Left lobe of liver (tissue), 2 donors: Measurements from ENCODE around the gene CLRN1. TPM values are rescaled to one million over a fixed set of nuclear protein-coding genes. Genes with fewer than 3 reads are reported as not detected.

Experiments
- ATAC-seq: fragments of 200-7000 bp; cut with Tn5 transposase; one replicate; pipeline ENCODE4 v1.9.1; 2020; ENCODE audit warnings: mild to moderate bottlenecking, moderate library complexity
- DNase-seq: peaks from one replicate; pipeline ENCODE4 v3.0.0-alpha.2; 2020; ENCODE audit warnings: low spot score
- total RNA-seq: library from RNA; stranded (reverse); gene quantifications from one replicate; pipeline ENCODE4 v1.2.1, GENCODE V29; 2021
- donor health status: DM: no; HTN: no; CAD: no; lungs with moderate emphysema.
- donor health status: DM: no; HTN: yes; CAD: no.

CLRN1 gene
- total RNA-seq, 1 donor from 2014 or later, result not detected

DNA sequence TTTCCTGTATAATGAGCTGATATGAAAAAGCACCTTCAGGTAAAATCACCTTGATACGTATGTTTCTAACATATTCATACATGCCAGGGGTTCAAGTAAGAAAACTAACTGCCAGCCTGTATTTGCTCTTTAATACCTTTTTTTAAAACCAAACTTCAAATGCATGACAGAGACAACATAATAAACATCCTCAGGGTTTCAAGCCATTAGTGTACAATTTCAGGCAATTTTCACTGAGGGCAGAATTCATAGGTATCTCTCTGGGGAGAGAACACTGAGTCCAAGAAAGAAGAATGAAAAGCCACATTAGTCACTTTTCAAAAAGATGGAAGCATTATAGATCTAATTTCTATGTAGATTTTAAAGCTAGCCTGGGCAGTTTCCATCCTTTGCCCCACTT is 94.2 kb downstream of the CLRN1 start:
- DNase-seq, result no peak
- ATAC-seq, result no peak

DNA sequence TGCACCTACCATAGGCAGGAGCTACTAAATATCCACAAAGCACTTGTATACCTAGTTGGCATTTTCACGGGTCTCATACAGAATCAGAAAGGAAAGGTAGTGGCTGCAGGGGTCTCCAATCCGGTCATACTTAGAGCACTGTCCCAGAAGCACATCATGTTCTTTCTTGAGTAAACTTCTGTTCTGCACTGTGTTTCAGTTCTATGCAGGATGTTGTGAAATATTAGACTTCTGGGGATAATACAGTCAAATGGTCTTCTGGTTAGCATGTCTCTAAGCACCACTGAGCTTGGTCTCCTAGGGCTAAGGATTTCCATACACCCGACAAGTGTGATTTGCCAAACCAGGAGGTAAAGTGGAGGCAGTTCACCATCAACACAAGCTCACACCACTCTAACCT is 95.2 kb downstream of the CLRN1 start:
- DNase-seq (no peak), ATAC-seq (no peak)

DNA sequence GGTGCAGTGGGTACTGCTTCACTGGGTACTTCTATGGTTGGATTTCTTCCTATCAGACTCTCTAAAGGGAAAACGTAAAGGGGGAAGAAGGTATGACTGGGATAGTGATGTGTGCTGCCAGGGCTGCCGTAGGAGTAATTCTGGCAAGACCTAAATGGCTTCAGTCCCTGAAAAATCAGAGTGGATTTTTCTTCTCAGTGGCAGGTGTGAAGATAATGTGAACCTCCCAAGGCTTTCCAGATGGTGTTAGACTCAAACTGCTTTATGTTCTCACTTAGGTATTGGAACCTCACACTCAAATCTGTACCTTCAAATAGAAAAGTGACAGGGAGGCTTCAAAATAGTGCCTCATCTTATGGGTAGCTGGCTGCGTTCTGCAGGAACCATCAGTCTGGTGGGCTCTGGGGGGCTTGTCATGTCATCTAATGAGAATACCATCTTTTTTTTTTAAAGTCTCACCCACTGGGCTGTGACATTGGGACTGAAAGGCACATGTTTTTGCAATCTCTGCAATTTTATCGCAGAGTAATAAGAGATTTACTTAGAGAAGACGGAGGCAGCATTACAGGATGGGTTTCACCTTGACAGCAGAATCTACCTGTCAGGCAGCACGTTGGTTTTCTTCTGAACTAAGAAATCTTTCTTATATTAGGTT is 95.8 kb downstream of the CLRN1 start:
- ATAC-seq, result no peak
- DNase-seq, result no peak

Other genes with a start within 250 kb of the CLRN1 start
- 39.5 TPM for gene SIAH2, start 209.6 kb downstream of the CLRN1 start, total RNA-seq
- not detected for gene MINDY4B, start 67.3 kb downstream of the CLRN1 start, total RNA-seq
- 0.15 TPM for gene MED12L, start 112.9 kb upstream of the CLRN1 start, total RNA-seq
- 0.73 TPM for gene GPR171, start 230.5 kb upstream of the CLRN1 start, total RNA-seq